GM21825 (cell line): ENCODE data around the gene HDAC4.

Source experiments
- ATAC-seq: cut with Tn5 transposase; IDR thresholded peaks from one replicate; pipeline ENCODE4 v1.9.1; 2021; ENCODE audit warnings: mild to moderate bottlenecking, moderate library complexity; ENCODE audit not compliant: unreplicated experiment

HDAC4 gene

GRCh38 chr2:239226677-239227581, 173.9 kb downstream of the HDAC4 start:
- ATAC-seq: no peak

DNA sequence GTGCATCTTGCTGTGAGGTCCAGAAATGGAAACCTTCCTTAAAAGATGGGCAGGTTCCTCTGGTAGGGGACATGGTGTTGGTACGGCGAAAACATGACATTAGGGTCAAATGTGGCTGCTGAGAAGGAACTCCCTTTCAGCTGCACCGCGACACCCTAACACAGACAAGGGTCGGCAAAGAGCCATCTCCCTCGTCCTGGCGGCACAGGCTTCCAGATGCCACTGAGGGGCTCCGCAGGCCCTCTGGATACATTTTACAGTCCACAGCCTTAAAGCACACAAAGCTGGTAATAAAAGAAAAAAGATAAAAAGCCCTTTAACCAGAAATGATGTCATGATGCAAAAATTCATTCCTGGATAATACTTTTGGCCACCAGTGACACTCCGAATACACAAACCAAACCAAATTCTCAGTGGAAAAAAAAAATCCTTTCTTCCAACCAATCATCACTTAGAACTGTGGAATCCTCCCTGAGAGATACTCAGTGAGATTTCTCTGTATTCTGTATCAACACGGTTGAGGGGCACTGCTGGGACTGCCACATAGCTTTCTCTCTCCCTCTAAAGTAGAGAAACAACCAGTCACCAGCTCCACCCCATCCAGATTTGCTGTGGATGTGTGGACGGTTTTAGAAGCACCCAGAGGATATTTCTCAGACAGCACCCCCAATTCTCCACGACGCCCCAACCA, 174.8 kb downstream of the HDAC4 start:
- no peak for ATAC-seq

DNA sequence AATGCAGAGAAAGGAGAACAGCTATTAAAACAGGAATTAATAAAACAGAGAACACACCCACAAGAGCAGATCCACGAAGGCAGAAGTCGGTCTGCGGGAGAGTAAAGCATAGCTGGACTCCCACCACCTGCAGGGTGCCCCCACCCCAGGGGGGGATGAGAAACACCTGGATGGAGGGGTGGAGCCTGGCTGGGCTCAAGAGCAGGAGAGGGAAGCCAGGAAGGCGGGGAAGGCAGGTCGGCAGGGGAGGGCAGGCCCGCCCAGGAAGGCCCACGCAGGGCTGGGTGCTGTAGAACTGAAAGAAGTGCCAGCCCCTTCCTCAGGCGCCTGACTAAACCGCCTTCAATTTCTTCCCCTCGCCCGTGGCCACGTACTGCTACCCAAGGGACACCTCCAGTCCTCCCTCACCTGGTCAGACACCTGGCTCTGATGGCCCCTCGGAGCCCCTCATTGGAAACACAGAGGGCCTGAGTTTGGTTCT, 175.4 kb downstream of the HDAC4 start:
- ATAC-seq: no peak

DNA sequence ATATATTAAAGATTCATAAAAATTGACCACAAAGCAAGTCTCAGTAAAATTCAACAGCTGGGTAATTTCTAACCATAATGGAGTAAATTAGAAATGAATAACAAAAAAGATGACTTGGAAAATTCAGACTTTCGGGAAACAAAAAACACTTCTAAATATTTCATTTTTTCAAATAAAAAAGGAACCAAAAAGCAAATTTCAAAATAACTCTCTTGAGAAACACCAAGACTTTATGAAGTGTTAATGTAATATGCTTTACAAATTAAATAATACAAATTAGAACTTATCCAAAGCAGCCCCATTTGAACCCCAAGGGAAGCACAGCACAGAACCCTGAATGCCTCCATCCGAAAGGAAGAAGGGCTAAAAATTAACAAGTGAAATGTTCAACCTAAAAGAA, 175.9 kb downstream of the HDAC4 start:
- ATAC-seq: no peak

- ATAC-seq: no peak
These were observed 176.6 kb downstream of the HDAC4 start for GRCh38 chr2:239224199-239224570.

GRCh38 chr2:239223310-239224198, 177.3 kb downstream of the HDAC4 start:
- ATAC-seq: no peak

DNA sequence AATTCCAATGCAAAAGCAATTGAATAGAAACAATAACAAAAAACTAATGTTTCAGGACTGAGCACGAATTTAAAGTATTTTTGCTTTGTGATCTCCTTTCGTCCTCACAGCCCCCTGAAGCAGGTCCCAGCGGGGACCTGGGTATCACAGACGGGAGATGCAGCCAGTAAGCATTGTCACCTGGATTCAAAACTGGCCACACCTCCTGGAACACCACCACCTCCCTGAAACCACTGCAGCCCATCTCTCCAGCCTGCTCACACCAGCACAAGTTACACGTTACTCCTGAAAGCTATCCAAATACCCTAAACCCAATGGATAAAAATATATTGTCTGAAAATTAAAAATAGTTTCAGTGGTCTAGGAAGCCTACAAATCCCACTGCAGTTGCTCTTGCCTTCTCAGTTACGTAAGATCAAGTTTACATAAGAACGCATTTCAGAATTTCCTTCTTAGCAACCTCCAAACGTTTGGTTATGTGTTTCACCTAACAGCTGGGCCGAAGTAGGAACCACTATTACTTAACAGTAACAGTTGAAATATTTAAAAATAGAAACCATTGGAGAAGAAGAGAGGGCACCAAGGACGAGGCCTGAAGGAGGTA, 178.0 kb downstream of the HDAC4 start:
- no peak for ATAC-seq

- ATAC-seq: no peak
These were observed 178.5 kb downstream of the HDAC4 start for GRCh38 chr2:239222312-239222660.

DNA sequence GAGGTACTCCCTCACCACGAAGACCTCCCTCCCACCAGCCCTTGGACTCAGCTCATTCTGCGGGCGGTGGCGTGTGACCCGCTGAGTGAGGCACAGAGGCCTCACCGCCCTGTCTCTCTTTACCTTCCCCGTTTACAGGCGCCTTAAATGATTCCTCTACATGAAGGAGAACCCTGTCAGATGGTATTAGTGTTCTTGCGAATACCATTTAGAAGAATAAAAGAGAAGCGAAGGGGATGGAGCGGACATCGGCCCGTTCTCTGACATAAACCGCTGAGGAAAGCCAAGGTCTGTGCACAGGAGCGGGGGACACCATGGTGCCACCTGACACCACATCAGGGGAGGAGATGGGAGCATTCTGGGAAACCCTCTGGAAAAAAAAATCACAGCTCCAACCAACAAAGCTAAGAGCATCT, 179.8 kb downstream of the HDAC4 start:
- no peak for ATAC-seq

GRCh38 chr2:239220341-239220740, 180.5 kb downstream of the HDAC4 start:
- ATAC-seq: no peak

- ATAC-seq: no peak
These were observed 184.1 kb downstream of the HDAC4 start for GRCh38 chr2:239216614-239217273.

DNA sequence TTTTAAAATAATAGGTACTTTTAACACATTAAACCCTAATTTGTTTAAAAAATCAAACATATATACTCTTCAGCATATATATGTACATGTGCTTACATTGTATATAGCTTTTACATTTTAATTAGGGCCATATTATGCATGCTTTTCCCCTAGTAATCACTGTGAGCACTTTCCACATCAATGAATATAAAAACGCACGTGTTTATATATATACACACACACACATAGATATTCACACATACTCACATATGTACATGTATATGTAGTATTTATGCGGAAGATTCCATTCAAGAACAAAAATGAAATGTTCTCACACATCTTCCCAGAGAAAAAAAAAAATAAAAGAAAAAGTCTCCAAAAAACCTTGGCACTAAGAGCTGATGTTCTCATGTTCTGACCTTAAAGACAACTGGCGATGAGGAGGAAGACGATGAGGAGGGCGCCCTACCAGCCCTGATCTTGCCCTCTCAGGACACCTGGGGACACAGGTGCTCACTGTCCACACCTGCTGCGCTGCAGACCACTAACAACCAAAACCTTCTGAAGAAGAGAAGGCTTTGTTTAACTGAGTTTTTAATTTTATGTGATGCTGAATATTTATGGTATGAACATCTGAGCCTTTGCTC, 184.7 kb downstream of the HDAC4 start:
- no peak for ATAC-seq

DNA sequence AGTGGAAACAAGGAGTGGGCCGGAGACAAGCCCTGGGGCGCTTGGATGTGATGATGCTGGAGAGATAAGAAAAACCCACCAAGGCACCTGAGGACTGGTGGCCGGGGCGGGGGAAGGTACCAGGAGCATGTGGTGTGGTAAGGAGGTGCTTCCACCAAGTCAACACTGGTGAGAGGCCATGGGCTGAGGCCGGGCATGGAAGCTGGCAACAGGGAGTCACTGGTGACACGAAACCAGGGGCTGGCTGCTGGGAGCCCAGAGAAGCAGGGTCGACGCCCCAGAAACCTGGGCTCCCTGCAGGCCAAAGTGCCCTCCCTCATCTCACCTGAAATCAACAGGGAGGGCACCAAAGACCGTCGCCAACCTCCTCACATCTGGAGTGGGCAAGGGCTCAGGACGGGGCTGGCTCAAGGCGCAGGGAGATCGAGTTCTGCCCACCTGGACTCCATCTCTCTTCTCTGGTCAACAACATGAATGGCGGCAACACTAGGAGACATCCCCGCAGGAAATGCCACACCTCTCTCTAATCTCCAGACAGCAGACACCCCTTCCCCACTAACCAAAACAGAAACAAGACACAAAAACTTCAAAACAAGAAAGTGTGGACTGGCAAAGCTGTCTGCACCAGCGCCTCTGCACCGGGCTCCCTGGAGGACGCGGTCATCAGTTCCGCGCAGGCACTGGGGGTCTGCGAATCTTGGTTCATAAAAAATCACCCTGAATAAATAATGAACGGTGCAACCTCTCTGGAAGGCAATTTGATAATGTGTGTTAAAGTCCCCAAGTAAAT, 185.5 kb downstream of the HDAC4 start:
- ATAC-seq: no peak

DNA sequence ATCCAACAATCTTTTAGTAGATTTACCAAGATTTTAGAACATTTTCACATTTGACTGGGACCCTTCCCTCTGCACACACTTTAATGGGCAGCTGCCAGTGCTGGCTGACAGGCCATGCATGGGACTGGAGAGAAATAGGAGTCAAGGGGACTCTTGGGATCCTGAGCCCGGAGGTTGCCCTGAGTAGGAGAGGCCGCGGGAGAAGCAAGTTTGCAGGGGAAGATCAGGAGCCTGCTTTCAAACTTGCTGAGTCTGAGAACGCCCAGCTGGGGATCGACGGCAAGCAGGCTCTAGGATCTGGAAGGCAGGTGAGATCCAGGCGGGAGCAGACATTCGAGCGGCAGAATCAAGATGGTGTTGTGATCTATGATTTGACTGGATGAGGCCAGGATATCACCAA, 186.1 kb downstream of the HDAC4 start:
- ATAC-seq: no peak

GRCh38 chr2:239213643-239214101, 187.1 kb downstream of the HDAC4 start:
- ATAC-seq: no peak

GRCh38 chr2:239212929-239213642, 187.7 kb downstream of the HDAC4 start:
- no peak for ATAC-seq

DNA sequence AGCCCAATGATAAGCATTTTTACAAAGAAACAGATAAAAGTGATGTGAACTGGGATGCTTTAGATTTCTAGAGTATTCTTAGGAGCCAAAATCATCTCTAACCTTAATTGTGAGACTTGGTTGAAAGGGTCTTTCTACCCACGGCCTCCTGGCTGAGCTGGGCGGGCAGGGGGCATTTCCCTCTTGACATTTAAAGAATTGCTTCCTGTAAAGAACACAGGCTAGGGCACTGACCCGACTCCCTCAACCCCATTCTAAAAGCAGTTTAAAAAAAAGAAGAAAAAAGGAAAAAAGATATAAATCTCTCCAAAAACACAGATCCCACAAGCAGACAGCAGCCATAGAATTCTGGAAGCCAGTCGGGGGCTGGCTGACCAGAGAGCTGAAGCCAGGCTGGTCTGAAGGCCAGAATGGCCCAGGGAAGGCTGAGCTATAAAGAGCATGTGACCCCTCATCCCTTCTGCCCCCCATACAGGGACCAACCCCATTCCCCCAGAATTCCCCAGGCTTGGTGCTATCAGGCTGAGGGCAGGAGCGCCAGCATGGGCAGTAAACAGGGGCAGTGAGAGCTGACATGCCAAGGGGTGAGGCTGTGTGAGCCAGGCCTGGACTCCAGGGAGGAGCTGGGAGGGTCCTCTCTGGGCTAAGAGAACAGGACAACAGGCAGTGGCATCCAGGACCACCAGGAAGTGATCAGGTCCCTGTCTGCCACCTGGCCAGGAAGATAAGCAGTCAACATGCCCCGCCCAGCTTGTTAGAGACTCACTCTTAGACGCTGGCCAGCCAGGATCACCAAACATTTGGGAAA, 188.5 kb downstream of the HDAC4 start:
- ATAC-seq: no peak
